Heart right ventricle (tissue), 16 donors: Measurements from ENCODE around the gene MMP8. TPM values are rescaled to one million over a fixed set of nuclear protein-coding genes. Genes with fewer than 3 reads are reported as not detected.

ENCODE experiments used
- ATAC-seq, 8 donors: fragments of 200-7000 bp; cut with Tn5 transposase; one replicate each; pipeline ENCODE4 v1.9.1; 2020; ENCODE audit warnings: mild to moderate bottlenecking in 8 of 8, moderate library complexity in 8 of 8, moderate number of reproducible peaks in 1 of 8
- DNase-seq, 2 donors: peaks; one replicate each; pipeline ENCODE4 v3.0.0-alpha.2; 2020
- H3K27ac ChIP-seq, 10 donors: fragments of 200-600 bp; sonication (generic) in 2 of 10; one replicate each; pipeline versions ENCODE4 v1.5.0 to v1.8.0; 2020 to 2022; ENCODE audit warnings: mild to moderate bottlenecking in 3 of 10
- H3K27me3 ChIP-seq, 7 donors: fragments of 200-600 bp; one replicate each; pipeline ENCODE4 v1.8.0; 2021 to 2022; ENCODE audit warnings: mild to moderate bottlenecking in 2 of 7
- H3K36me3 ChIP-seq, 9 donors: fragments of 200-600 bp; sonication (generic) in 1 of 9; one replicate each; pipeline versions ENCODE4 v1.5.0 to v1.8.0; 2020 to 2022; ENCODE audit warnings: mild to moderate bottlenecking in 2 of 9
- H3K4me1 ChIP-seq, 9 donors: fragments of 200-600 bp; sonication (generic) in 1 of 9; one replicate each; pipeline versions ENCODE4 v1.5.0 to v1.8.0; 2020 to 2022; ENCODE audit warnings: mild to moderate bottlenecking in 4 of 9
- H3K4me3 ChIP-seq, 10 donors: fragments of 200-600 bp; sonication (generic) in 2 of 10; one replicate each; pipeline versions ENCODE4 v1.5.0 to v1.8.0; 2020 to 2022; ENCODE audit warnings: mild to moderate bottlenecking in 7 of 10, moderate library complexity in 2 of 10
- H3K9me3 ChIP-seq, 11 donors: fragments of 200-600 bp in 10 of 11; sonication (generic) in 2 of 11; one replicate each; pipeline versions ENCODE4 v1.5.0 to v1.8.0; 2013 to 2022; ENCODE audit warnings: mild to moderate bottlenecking in 2 of 11, control low read depth in 1 of 11, moderate library complexity in 1 of 11
- WGBS, 2 donors: extraction: QIAGEN DNeasy Blood & Tissue Kit; methylation state at CpG; one replicate each; pipeline ENCODE4 v1.1.7; 2013; ENCODE audit warnings: inconsistent platforms in 1 of 2; 5-methylcytosine and 5-hydroxymethylcytosine counted together
- intact Hi-C, 10 donors: fragments of 100-400 bp; cut with DNase I; formaldehyde crosslinking; loops; one replicate each; pipeline versions ENCODE4 v1.11.1 to v1.14.2; 2022
- polyA plus RNA-seq, 2 donors: library from polyadenylated mRNA; stranded (reverse); fragments of 200-250 nt; gene quantifications; one replicate each; pipeline ENCODE4 v1.2.3, GENCODE V29; 2013
- total RNA-seq, 10 donors: library from RNA; stranded (reverse); fragmentation: NEBNext Ultra II Directional in 3 of 10; extraction: Animal tissue kit (Norgen Biotek cat#: 25700) in 3 of 10; gene quantifications; one replicate each; pipeline versions ENCODE4 v1.2.1 to v1.2.4, GENCODE V29; 2021 to 2023
- TF ChIP-seq, protein P1 (sequence below), 9 donors: fragments of 200-600 bp; sonication (generic) in 2 of 9; IDR thresholded peaks; one replicate each; pipeline versions ENCODE4 v1.5.0 to v1.8.0; 2021 to 2022; ENCODE audit warnings: antibody characterized with exemption in 9 of 9, mild to moderate bottlenecking in 5 of 9, moderate library complexity in 1 of 9
- donor health status: Arrhythmogenic right ventricular cardiomyopathy.
- donor health status: ischemic (EF 13 %, LVEDD 7.1; RV severe dilation, severe dysfunction).
- donor health status: healthy with polysubstance abuse.
- donor health status: DM: no; HTN: yes; CAD: no.
- donor health status: DM: no; HTN: no; CAD: no.
- donor health status: ischemic (EF 25% LVEDD 6.9; RV normal size, moderate dysfunction).
- donor health status: ischemic (EF 25% LVEDD 5.7; RV mildly dilated, moderate dysfunction).
- donor health status: healthy.
- donor health status: DM: yes; HTN: yes; CAD: no.
- donor health status: Ischemic cardiomyopathy.
- donor health status: ischemic (EF 35%, LVEDD 5.7; RV mildly dilated, moderate dysfunction).
- donor health status: nonischemic (EF 11% LVEDD 7.7; RV severe dilation, severe dysfunction).
- donor health status: DM: yes; HTN: yes; CAD: no.
- donor health status: PGD.
- donor health status: ischemic (EF 29% LVEDD 5.4; RV normal size, mild dysfunction).
- donor health status: nonischemic (EF 23%, LVEDD 6.1; RV moderate dilation, normal function).

Gene MMP8
- total and polyA plus RNA-seq, 12 donors, result 0.13 to 1.4 (median 0.22) TPM; not detected in 8

GRCh38 chr11:102708654-102709053 lies 16.1 kb downstream of the MMP8 start:
- Histone ChIP-seq H3K4me1 (peaks cover 0 to 14% (median 0%) of the 10 kb centered on the region in 9 donors), H3K9me3 (peaks cover 0 to 3% (median 0%) of the 10 kb centered on the region in 11 donors), H3K27me3 (no peaks in the 10 kb centered on the region), H3K4me3 (no peak overlapping the region), H3K36me3 (no peaks in the 10 kb centered on the region), H3K27ac (no peak overlapping the region)
- no peak for ATAC-seq
- no peak for DNase-seq
- 75 to 78% methylated on average over 4 of the region's 4 CpGs for WGBS, 2 donors
- intact Hi-C loops, result no loop called here
- TF ChIP-seq, protein P1, sequence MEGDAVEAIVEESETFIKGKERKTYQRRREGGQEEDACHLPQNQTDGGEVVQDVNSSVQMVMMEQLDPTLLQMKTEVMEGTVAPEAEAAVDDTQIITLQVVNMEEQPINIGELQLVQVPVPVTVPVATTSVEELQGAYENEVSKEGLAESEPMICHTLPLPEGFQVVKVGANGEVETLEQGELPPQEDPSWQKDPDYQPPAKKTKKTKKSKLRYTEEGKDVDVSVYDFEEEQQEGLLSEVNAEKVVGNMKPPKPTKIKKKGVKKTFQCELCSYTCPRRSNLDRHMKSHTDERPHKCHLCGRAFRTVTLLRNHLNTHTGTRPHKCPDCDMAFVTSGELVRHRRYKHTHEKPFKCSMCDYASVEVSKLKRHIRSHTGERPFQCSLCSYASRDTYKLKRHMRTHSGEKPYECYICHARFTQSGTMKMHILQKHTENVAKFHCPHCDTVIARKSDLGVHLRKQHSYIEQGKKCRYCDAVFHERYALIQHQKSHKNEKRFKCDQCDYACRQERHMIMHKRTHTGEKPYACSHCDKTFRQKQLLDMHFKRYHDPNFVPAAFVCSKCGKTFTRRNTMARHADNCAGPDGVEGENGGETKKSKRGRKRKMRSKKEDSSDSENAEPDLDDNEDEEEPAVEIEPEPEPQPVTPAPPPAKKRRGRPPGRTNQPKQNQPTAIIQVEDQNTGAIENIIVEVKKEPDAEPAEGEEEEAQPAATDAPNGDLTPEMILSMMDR (IDR thresholded peaks at IDR 0.05), result no peak

GRCh38 chr11:102705626-102706025 lies 19.1 kb downstream of the MMP8 start, which contains the start of gene MMP27:
Gene MMP27, minus strand, starts transcription at chr11:102705769. Its CDS starts 55 bp downstream, at chr11:102705714.
- H3K27ac ChIP-seq, result no peak within 1 kb of the TSS
- TF ChIP-seq, protein P1 (IDR thresholded peaks at IDR 0.05), result no peak
- WGBS, 2 donors, result 73 to 83% methylated on average over 5 of the region's 5 CpGs
- no peak for DNase-seq
- H3K4me1 ChIP-seq, result peaks cover 0 to 14% (median 0%) of the 10 kb centered on the region in 9 donors
- H3K4me3 ChIP-seq, result no peak within 1 kb of the TSS
- no peak for ATAC-seq
- H3K27me3 ChIP-seq, result no peaks in the 10 kb centered on the region
- no peaks in the 10 kb centered on the region for H3K9me3 ChIP-seq
- intact Hi-C loops, result no loop called here
- no peaks in the 10 kb centered on the region for H3K36me3 ChIP-seq

DNA sequence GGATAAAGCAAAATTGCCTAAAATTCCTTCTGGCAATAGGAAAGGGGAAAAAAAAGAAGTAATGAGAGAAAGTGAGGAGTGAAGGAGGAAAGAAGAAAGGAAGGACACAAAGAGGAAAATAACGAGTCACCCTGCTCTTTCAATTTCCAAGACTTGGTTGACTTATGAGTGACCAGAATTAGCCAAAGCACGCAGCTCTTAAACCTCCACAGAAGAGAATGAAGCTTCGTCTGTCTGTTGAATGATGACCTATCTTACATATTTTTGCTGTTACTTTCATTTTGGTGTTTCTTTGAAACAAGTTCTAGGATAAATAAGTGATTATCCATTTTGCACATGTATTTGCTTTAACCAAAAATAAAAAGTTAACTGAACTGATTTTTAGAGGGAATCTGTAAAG lies 19.9 kb downstream of the MMP8 start:
- Histone ChIP-seq H3K27me3 (no peaks in the 10 kb centered on the region), H3K27ac (no peak overlapping the region), H3K36me3 (no peaks in the 10 kb centered on the region), H3K9me3 (no peaks in the 10 kb centered on the region), H3K4me1 (peaks cover 0 to 10% (median 0%) of the 10 kb centered on the region in 9 donors), H3K4me3 (no peak overlapping the region)
- WGBS, 2 donors, result 80 to 81% methylated on average over 3 of the region's 3 CpGs
- intact Hi-C loops, result no loop called here
- no peak for ATAC-seq
- no peak for DNase-seq
- TF ChIP-seq, protein P1 (IDR thresholded peaks at IDR 0.05), result no peak

DNA sequence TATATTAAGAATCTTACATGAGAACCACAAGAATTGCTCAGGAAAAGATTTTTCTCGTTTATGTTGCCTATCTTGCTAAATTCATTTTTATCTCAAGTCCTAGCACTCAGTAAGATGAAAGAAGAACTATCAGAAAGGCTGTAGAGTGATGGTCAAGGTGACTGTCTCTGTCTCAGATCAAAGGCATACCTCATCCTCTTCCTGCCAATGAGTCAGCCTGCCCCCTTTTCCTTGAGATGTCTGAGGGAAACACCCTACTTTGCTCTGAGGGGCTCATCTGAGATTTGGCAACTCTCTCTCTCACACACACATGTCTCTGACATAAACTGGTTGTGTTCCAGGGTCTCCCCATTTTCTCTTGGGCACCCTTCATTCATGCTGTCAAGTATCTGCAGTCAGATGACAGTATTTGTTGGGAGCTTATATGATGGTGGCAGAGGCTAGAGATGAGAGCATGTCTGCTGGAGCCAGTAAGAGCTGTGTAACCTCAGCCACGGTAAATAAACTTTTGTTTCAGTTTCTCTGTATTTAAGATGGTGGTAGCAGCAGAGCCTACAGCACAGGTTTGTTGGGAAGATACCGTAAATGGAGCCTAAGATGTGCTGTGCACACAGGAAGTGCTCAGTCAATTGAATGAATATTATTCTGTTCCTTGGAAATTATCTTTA lies 20.8 kb downstream of the MMP8 start:
- 70% methylated on average over 3 of the region's 3 CpGs for WGBS, 2 donors
- TF ChIP-seq, protein P1 (IDR thresholded peaks at IDR 0.05), result no peak

More for the DNA sequence above, 20.8 kb downstream of the MMP8 start:
- ATAC-seq, result no peak
- Histone ChIP-seq H3K9me3 (no peaks in the 10 kb centered on the region), H3K36me3 (no peaks in the 10 kb centered on the region), H3K27ac (no peak overlapping the region), H3K4me3 (no peak overlapping the region), H3K27me3 (no peaks in the 10 kb centered on the region), H3K4me1 (peaks cover 0 to 1% (median 0%) of the 10 kb centered on the region in 9 donors)
- DNase-seq, result no peak
- intact Hi-C loops, result no loop called here
